Activated B cell treated with CpG ODN at 0.5 μM for 24 hours (primary cell): Measurements from ENCODE around the gene BMERB1. TPM values are rescaled to one million over a fixed set of nuclear protein-coding genes. Genes with fewer than 3 reads are reported as not detected.

ENCODE experiments used
- ATAC-seq: fragments of 200-7000 bp; cut with Tn5 transposase; one replicate; pipeline ENCODE4 v1.10.0; 2021; ENCODE audit warnings: low read depth, mild to moderate bottlenecking, moderate library complexity
- CTCF ChIA-PET: fragments of 350-600 bp; sonication (Branson Sonifier 250); formaldehyde crosslinking; loops from one replicate; lab custom pipeline; 2021; ENCODE audit warnings: antibody characterized with exemption; lab: Charles Lee
- POLR2A ChIA-PET: fragments of 350-600 bp; sonication (Branson Sonifier 250); formaldehyde crosslinking; loops from one replicate; lab custom pipeline; 2021; ENCODE audit warnings: antibody characterized with exemption; lab: Charles Lee
- DNase-seq: peaks from one replicate; pipeline ENCODE4 v3.0.0; 2022
- H3K27ac Mint-ChIP-seq: one replicate; pipeline ENCODE4 v1.8.0; 2020; ENCODE audit warnings: mixed read lengths
- H3K27me3 Mint-ChIP-seq: one replicate; pipeline ENCODE4 v1.8.0; 2021; ENCODE audit warnings: mixed read lengths
- H3K36me3 Mint-ChIP-seq: one replicate; pipeline ENCODE4 v1.8.0; 2021; ENCODE audit warnings: low read depth, mixed read lengths
- H3K4me1 Mint-ChIP-seq: one replicate; pipeline ENCODE4 v1.8.0; 2021; ENCODE audit warnings: mixed read lengths
- H3K4me3 Mint-ChIP-seq: one replicate; pipeline ENCODE4 v1.8.0; 2020; ENCODE audit warnings: mild to moderate bottlenecking, mixed read lengths
- H3K9me3 Mint-ChIP-seq: one replicate; pipeline ENCODE4 v1.8.0; 2020; ENCODE audit warnings: mixed read lengths
- intact Hi-C: fragments of 100-400 bp; cut with micrococcal nuclease; formaldehyde crosslinking; loops from one replicate; pipeline ENCODE4 v1.15.1; 2024
- total RNA-seq: library from RNA; stranded (reverse); gene quantifications from 2 replicates; pipeline ENCODE4 v1.2.3, GENCODE V29; 2022
- TF ChIP-seq, protein P1 (sequence below): fragments of 200-600 bp; IDR thresholded peaks from one replicate; pipeline ENCODE4 v1.8.0; 2022; ENCODE audit warnings: antibody characterized with exemption, mild to moderate bottlenecking

BMERB1 gene
- total RNA-seq, 1 donor from 2014 or later: 7.1 TPM

- ATAC-seq (no peak), DNase-seq (no peak)
- Mint-ChIP-seq H3K4me3 (no peak overlapping the region), H3K27ac (no peak overlapping the region), H3K27me3 (no peaks in the 10 kb centered on the region), H3K4me1 (peaks cover 9% of the 10 kb centered on the region), H3K9me3 (no peaks in the 10 kb centered on the region), H3K36me3 (no peaks in the 10 kb centered on the region)
- TF ChIP-seq, protein P1, sequence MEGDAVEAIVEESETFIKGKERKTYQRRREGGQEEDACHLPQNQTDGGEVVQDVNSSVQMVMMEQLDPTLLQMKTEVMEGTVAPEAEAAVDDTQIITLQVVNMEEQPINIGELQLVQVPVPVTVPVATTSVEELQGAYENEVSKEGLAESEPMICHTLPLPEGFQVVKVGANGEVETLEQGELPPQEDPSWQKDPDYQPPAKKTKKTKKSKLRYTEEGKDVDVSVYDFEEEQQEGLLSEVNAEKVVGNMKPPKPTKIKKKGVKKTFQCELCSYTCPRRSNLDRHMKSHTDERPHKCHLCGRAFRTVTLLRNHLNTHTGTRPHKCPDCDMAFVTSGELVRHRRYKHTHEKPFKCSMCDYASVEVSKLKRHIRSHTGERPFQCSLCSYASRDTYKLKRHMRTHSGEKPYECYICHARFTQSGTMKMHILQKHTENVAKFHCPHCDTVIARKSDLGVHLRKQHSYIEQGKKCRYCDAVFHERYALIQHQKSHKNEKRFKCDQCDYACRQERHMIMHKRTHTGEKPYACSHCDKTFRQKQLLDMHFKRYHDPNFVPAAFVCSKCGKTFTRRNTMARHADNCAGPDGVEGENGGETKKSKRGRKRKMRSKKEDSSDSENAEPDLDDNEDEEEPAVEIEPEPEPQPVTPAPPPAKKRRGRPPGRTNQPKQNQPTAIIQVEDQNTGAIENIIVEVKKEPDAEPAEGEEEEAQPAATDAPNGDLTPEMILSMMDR: no peak
- POLR2A ChIA-PET: no interaction called here
- intact Hi-C loops: no loop called here
- CTCF ChIA-PET: no interaction called here
These were observed 49.5 kb downstream of the BMERB1 start for GRCh38 chr16:15483857-15484256.

- POLR2A ChIA-PET: no interaction called here
- DNase-seq (no peak), ATAC-seq (no peak)
- no peak overlapping the region for H3K27ac Mint-ChIP-seq
- intact Hi-C loops: no loop called here
- CTCF ChIA-PET: no interaction called here
- no peaks in the 10 kb centered on the region for H3K36me3 Mint-ChIP-seq
- no peaks in the 10 kb centered on the region for H3K9me3 Mint-ChIP-seq
- TF ChIP-seq, protein P1: no peak
- H3K4me1 Mint-ChIP-seq: peaks cover 14% of the 10 kb centered on the region
- H3K4me3 Mint-ChIP-seq: no peak overlapping the region
- H3K27me3 Mint-ChIP-seq: no peaks in the 10 kb centered on the region
These were observed 50.3 kb downstream of the BMERB1 start for GRCh38 chr16:15484662-15485061.

- intact Hi-C loops: no loop called here
- H3K27ac Mint-ChIP-seq: no peak overlapping the region
- ChIA-PET CTCF (no interaction called here), POLR2A (no interaction called here)
- peaks cover 17% of the 10 kb centered on the region for H3K4me1 Mint-ChIP-seq
- no peak for ATAC-seq
- no peaks in the 10 kb centered on the region for H3K36me3 Mint-ChIP-seq
- H3K27me3 Mint-ChIP-seq: no peaks in the 10 kb centered on the region
- DNase-seq: no peak
- no peaks in the 10 kb centered on the region for H3K9me3 Mint-ChIP-seq
- TF ChIP-seq, protein P1: no peak
- H3K4me3 Mint-ChIP-seq: no peak overlapping the region
These were observed 50.8 kb downstream of the BMERB1 start for GRCh38 chr16:15485175-15485574.

- CTCF ChIA-PET: no interaction called here
These were observed 52.3 kb downstream of the BMERB1 start for GRCh38 chr16:15486661-15487060.

GRCh38 chr16:15487336-15488284 lies 53.2 kb downstream of the BMERB1 start:
- H3K9me3 Mint-ChIP-seq: no peaks in the 10 kb centered on the region
- ATAC-seq (no peak), DNase-seq (no peak)
- H3K4me1 Mint-ChIP-seq: peaks cover 26% of the 10 kb centered on the region
- TF ChIP-seq, protein P1: no peak
- CTCF ChIA-PET: no interaction called here
- no peaks in the 10 kb centered on the region for H3K27me3 Mint-ChIP-seq
- intact Hi-C loops: no loop called here
- no peak overlapping the region for H3K4me3 Mint-ChIP-seq
- no peak overlapping the region for H3K27ac Mint-ChIP-seq
- POLR2A ChIA-PET: no interaction called here
- H3K36me3 Mint-ChIP-seq: no peaks in the 10 kb centered on the region

More at GRCh38 chr16:15486661-15487060, 52.3 kb downstream of the BMERB1 start:
- Mint-ChIP-seq H3K27me3 (no peaks in the 10 kb centered on the region), H3K27ac (no peak overlapping the region), H3K4me1 (peaks cover 19% of the 10 kb centered on the region), H3K36me3 (no peaks in the 10 kb centered on the region), H3K4me3 (no peak overlapping the region), H3K9me3 (no peaks in the 10 kb centered on the region)
- DNase-seq: no peak
- TF ChIP-seq, protein P1: no peak
- POLR2A ChIA-PET: no interaction called here
- intact Hi-C loops: no loop called here
- no peak for ATAC-seq
